Neuronal stem cell (in vitro differentiated cells): Measurements from ENCODE around the gene NARF. TPM values are rescaled to one million over a fixed set of nuclear protein-coding genes. Genes with fewer than 3 reads are reported as not detected.
"Not testable (repeated sequence)": the region's sequence is repeated elsewhere in the genome, so short reads cannot be mapped to it uniquely, and the experiment has no call there.

Source experiments
- DNase-seq: peaks from one replicate; pipeline ENCODE4 v3.0.0-alpha.2; 2013; ENCODE audit warnings: low spot score
- H2AFZ ChIP-seq: one replicate; pipeline ENCODE4 v1.6.1; 2013; ENCODE audit warnings: mild to moderate bottlenecking, low read length, inconsistent platforms
- H2AK5ac ChIP-seq: 2 replicates; pipeline ENCODE4 v1.6.1; 2013; ENCODE audit warnings: low read depth, mild to moderate bottlenecking, inconsistent platforms, low read length, moderate library complexity, mixed read lengths
- H2BK120ac ChIP-seq: 2 replicates; pipeline ENCODE4 v1.6.1; 2013; ENCODE audit warnings: low read depth, mild to moderate bottlenecking, inconsistent platforms, low read length, moderate library complexity, mixed read lengths
- H2BK12ac ChIP-seq: one replicate; pipeline ENCODE4 v1.6.1; 2013; ENCODE audit warnings: low read length, inconsistent platforms
- H2BK15ac ChIP-seq: 2 replicates; pipeline ENCODE4 v1.6.1; 2013; ENCODE audit warnings: mild to moderate bottlenecking, low read length, inconsistent platforms, mixed read lengths
- H2BK5ac ChIP-seq: one replicate; pipeline ENCODE4 v1.6.1; 2013; ENCODE audit warnings: inconsistent platforms, mild to moderate bottlenecking, low read length, moderate library complexity
- H3K14ac ChIP-seq: one replicate; pipeline ENCODE4 v1.6.1; 2013; ENCODE audit warnings: low read length, inconsistent platforms
- H3K18ac ChIP-seq: 2 replicates; pipeline ENCODE4 v1.6.1; 2013; ENCODE audit warnings: low read length, inconsistent platforms
- H3K23ac ChIP-seq: 2 replicates; pipeline ENCODE4 v1.6.1; 2013; ENCODE audit warnings: low read depth, mild to moderate bottlenecking, mixed read lengths, low read length, inconsistent platforms; ENCODE audit not compliant: poor library complexity
- H3K27ac ChIP-seq: replicated peaks from 3 replicates; pipeline ENCODE4 v1.5.1; 2013; ENCODE audit warnings: low read length, inconsistent platforms
- H3K27me3 ChIP-seq, 3 experiments: 2 replicates each; pipeline ENCODE4 v1.6.1; 2013; ENCODE audit warnings: low read length in 3 of 3, mild to moderate bottlenecking in 2 of 3, inconsistent platforms in 1 of 3, low read depth in 1 of 3, mixed read lengths in 1 of 3, moderate library complexity in 1 of 3; ENCODE audit not compliant: control insufficient read depth in 3 of 3, insufficient read depth in 3 of 3
- H3K36me3 ChIP-seq, 2 donors: replicated peaks in 1 of 2; 2 replicates each; pipeline ENCODE4 v1.6.1; 2013; ENCODE audit warnings: low read length in 2 of 2; ENCODE audit not compliant: control insufficient read depth in 2 of 2, insufficient read depth in 2 of 2
- H3K4ac ChIP-seq: 2 replicates; pipeline ENCODE4 v1.6.1; 2013; ENCODE audit warnings: inconsistent platforms, mild to moderate bottlenecking, low read length, moderate library complexity
- H3K4me1 ChIP-seq, 2 donors: 1 replicate in 1 of 2; 2 replicates in 1 of 2; pipeline ENCODE4 v1.6.1; 2013; ENCODE audit warnings: low read length in 2 of 2, low read depth in 1 of 2; ENCODE audit not compliant: control insufficient read depth in 2 of 2, insufficient read depth in 1 of 2
- H3K4me2 ChIP-seq: one replicate; pipeline ENCODE4 v1.6.1; 2013; ENCODE audit warnings: mild to moderate bottlenecking, low read length, inconsistent platforms; ENCODE audit not compliant: insufficient read depth, poor library complexity, severe bottlenecking
- H3K4me3 ChIP-seq, 2 donors: 2 replicates each; pipeline ENCODE4 v1.5.1; 2013; ENCODE audit warnings: low read length in 2 of 2, mild to moderate bottlenecking in 2 of 2, inconsistent platforms in 1 of 2, moderate library complexity in 1 of 2
- H3K79me1 ChIP-seq: one replicate; pipeline ENCODE4 v1.6.1; 2013; ENCODE audit warnings: low read depth, mild to moderate bottlenecking, inconsistent platforms, low read length, moderate library complexity
- H3K9ac ChIP-seq: one replicate; pipeline ENCODE4 v1.6.1; 2013; ENCODE audit warnings: mild to moderate bottlenecking, low read depth, low read length, inconsistent platforms; ENCODE audit not compliant: poor library complexity
- H3K9me3 ChIP-seq, 2 donors: replicated peaks in 1 of 2; 2 replicates each; pipeline versions ENCODE3 to v1.6.1; 2013; ENCODE audit warnings: low read length in 2 of 2, mild to moderate bottlenecking in 2 of 2, inconsistent platforms in 1 of 2, low read depth in 1 of 2, mixed read lengths in 1 of 2, moderate library complexity in 1 of 2; ENCODE audit not compliant: control insufficient read depth in 2 of 2, insufficient read depth in 1 of 2
- H4K8ac ChIP-seq: one replicate; pipeline ENCODE4 v1.6.1; 2013; ENCODE audit warnings: low read depth, mild to moderate bottlenecking, inconsistent platforms, low read length, moderate library complexity
- H4K91ac ChIP-seq: one replicate; pipeline ENCODE4 v1.6.1; 2013; ENCODE audit warnings: low read length, low read depth, mild to moderate bottlenecking, inconsistent platforms; ENCODE audit not compliant: poor library complexity
- WGBS, 2 donors: extraction: QIAGEN DNeasy Blood & Tissue Kit; methylation state at CpG; one replicate each; pipeline ENCODE4 v1.1.7; 2013; ENCODE audit warnings: missing lambda C conversion rate in 2 of 2, mixed read lengths in 1 of 2; ENCODE audit not compliant: insufficient read length in 2 of 2, insufficient replicate concordance in 1 of 2; ENCODE audit errors: extremely low coverage in 2 of 2; 5-methylcytosine and 5-hydroxymethylcytosine counted together
- small RNA-seq: library from polyadenylated mRNA; stranded (forward); fragments of <200 nt; extraction: miRNeasy Mini kit (QIAGEN cat#:217004); gene quantifications from one replicate; pipeline ENCODE3, GENCODE V24; 2013; ENCODE audit not compliant: insufficient read depth

Gene NARF

GRCh38 chr17:82536512-82537201 is 78.1 kb downstream of the NARF start:
- peaks cover 0 to 12% of the 10 kb centered on the region in 2 donors for H3K36me3 ChIP-seq
- no peak overlapping the region for H3K4me2 ChIP-seq
- no peak overlapping the region for H2AK5ac ChIP-seq
- no peaks in the 10 kb centered on the region for H3K27me3 ChIP-seq
- no peak overlapping the region for H3K9ac ChIP-seq
- H2BK5ac ChIP-seq: no peak overlapping the region
- no peak overlapping the region for H4K8ac ChIP-seq
- WGBS, 2 donors: no CpG with 5 or more reads among the region's 6 CpGs
- H2BK12ac ChIP-seq: no peak overlapping the region
- no peak overlapping the region for H2BK120ac ChIP-seq
- peaks cover 14% of the 10 kb centered on the region for H3K79me1 ChIP-seq
- no peak overlapping the region for H3K18ac ChIP-seq
- no peak for DNase-seq
- H2BK15ac ChIP-seq: no peak overlapping the region
- H3K9me3 ChIP-seq: no peaks in the 10 kb centered on the region
- H3K4me3 ChIP-seq: no peak overlapping the region
- no peak overlapping the region for H3K27ac ChIP-seq
- H3K14ac ChIP-seq: no peak overlapping the region
- peaks cover 5 to 12% of the 10 kb centered on the region in 2 donors for H3K4me1 ChIP-seq
- no peak overlapping the region for H2AFZ ChIP-seq
- no peak overlapping the region for H3K4ac ChIP-seq
- H3K23ac ChIP-seq: no peak overlapping the region
- no peak overlapping the region for H4K91ac ChIP-seq

GRCh38 chr17:82537228-82537627 is 78.7 kb downstream of the NARF start:
- H3K9ac ChIP-seq, H3K14ac ChIP-seq, H2AFZ ChIP-seq, H3K23ac ChIP-seq, H3K4me2 ChIP-seq, H2BK15ac ChIP-seq, H3K4ac ChIP-seq, H2BK12ac ChIP-seq, H3K18ac ChIP-seq, H3K4me3 ChIP-seq, H3K27ac ChIP-seq, H2BK120ac ChIP-seq, H2BK5ac ChIP-seq, H3K27me3 ChIP-seq, H3K9me3 ChIP-seq, DNase-seq, H4K8ac ChIP-seq, H2AK5ac ChIP-seq, H4K91ac ChIP-seq: not testable (repeated sequence)
- no CpG with 5 or more reads among the region's 9 CpGs for WGBS, 2 donors
- H3K79me1 ChIP-seq: peaks cover 14% of the 10 kb centered on the region
- peaks cover 5 to 12% of the 10 kb centered on the region in 2 donors for H3K4me1 ChIP-seq
- H3K36me3 ChIP-seq: peaks cover 0 to 12% of the 10 kb centered on the region in 2 donors

- not testable (repeated sequence) for H2AFZ ChIP-seq, H4K91ac ChIP-seq, H2AK5ac ChIP-seq, H4K8ac ChIP-seq, H3K27ac ChIP-seq, DNase-seq, H3K4me3 ChIP-seq, H3K9me3 ChIP-seq, H2BK120ac ChIP-seq, H3K14ac ChIP-seq, H3K9ac ChIP-seq, H3K4ac ChIP-seq, H2BK15ac ChIP-seq, H3K23ac ChIP-seq, H2BK12ac ChIP-seq, H3K27me3 ChIP-seq, H3K18ac ChIP-seq, H2BK5ac ChIP-seq, H3K4me2 ChIP-seq
- no CpG with 5 or more reads among the region's 18 CpGs for WGBS, 2 donors
- Histone ChIP-seq H3K79me1 (peaks cover 17% of the 10 kb centered on the region), H3K36me3 (peaks cover 0 to 12% of the 10 kb centered on the region in 2 donors), H3K4me1 (peaks cover 5 to 12% of the 10 kb centered on the region in 2 donors)
Measured at GRCh38 chr17:82539076-82539475, 80.5 kb downstream of the NARF start.

Small RNA genes within 50 kb of the gene (small RNA-seq; reads per million reads assigned to genes)
- gene RF00019: not detected
